Glutamatergic neuron (in vitro differentiated cells): ENCODE results near the gene SYNDIG1L. TPM values are rescaled to one million over a fixed set of nuclear protein-coding genes. Genes with fewer than 3 reads are reported as not detected.

Experiments used
- DNase-seq: peaks from one replicate; pipeline ENCODE4 v3.0.0; 2022
- H3K27ac Mint-ChIP-seq: one replicate; pipeline ENCODE4 v1.8.0; 2020; ENCODE audit warnings: mild to moderate bottlenecking, mixed read lengths, inconsistent platforms; ENCODE audit not compliant: unreplicated experiment
- H3K27me3 Mint-ChIP-seq: one replicate; pipeline ENCODE4 v1.8.0; 2020; ENCODE audit warnings: mild to moderate bottlenecking, moderate library complexity, mixed read lengths, inconsistent platforms; ENCODE audit not compliant: unreplicated experiment
- H3K36me3 Mint-ChIP-seq: one replicate; pipeline ENCODE4 v1.8.0; 2020; ENCODE audit warnings: mild to moderate bottlenecking, mixed read lengths, inconsistent platforms; ENCODE audit not compliant: unreplicated experiment
- H3K4me1 Mint-ChIP-seq: one replicate; pipeline ENCODE4 v1.8.0; 2020; ENCODE audit warnings: mild to moderate bottlenecking, low read depth, mixed read lengths, inconsistent platforms; ENCODE audit not compliant: unreplicated experiment
- H3K4me3 Mint-ChIP-seq: one replicate; pipeline ENCODE4 v1.8.0; 2020; ENCODE audit warnings: mild to moderate bottlenecking, mixed read lengths, inconsistent platforms; ENCODE audit not compliant: unreplicated experiment
- H3K9me3 Mint-ChIP-seq: one replicate; pipeline ENCODE4 v1.8.0; 2020; ENCODE audit warnings: mild to moderate bottlenecking, moderate library complexity, mixed read lengths, inconsistent platforms; ENCODE audit not compliant: unreplicated experiment
- CTCF ChIP-seq: fragments of 200-600 bp; sonication (generic); IDR thresholded peaks from one replicate; pipeline ENCODE4 v1.5.0; 2021; ENCODE audit not compliant: partially characterized antibody, unreplicated experiment
- total RNA-seq: library from RNA; stranded (reverse); fragmentation: NEBNext Ultra II Directional; extraction: Animal tissue kit (Norgen Biotek cat#: 25700); gene quantifications from one replicate; pipeline ENCODE4 v1.2.1, GENCODE V29; 2021; ENCODE audit not compliant: unreplicated experiment

Gene SYNDIG1L
- total RNA-seq, 1 donor from 2014 or later = 1.5 TPM

- H3K27me3 Mint-ChIP-seq = peaks cover 7% of the 10 kb centered on the region
- no peak for DNase-seq
- no peak for TF ChIP-seq CTCF
- H3K27ac Mint-ChIP-seq = no peak overlapping the region
- no peaks in the 10 kb centered on the region for H3K36me3 Mint-ChIP-seq
- H3K4me1 Mint-ChIP-seq = peaks cover 2% of the 10 kb centered on the region
- no peak overlapping the region for H3K4me3 Mint-ChIP-seq
- peaks cover 3% of the 10 kb centered on the region for H3K9me3 Mint-ChIP-seq
These were observed 65.8 kb downstream of the SYNDIG1L start for GRCh38 chr14:74360163-74360562.

GRCh38 chr14:74358176-74358829, 67.7 kb downstream of the SYNDIG1L start:
- Mint-ChIP-seq H3K36me3 (no peaks in the 10 kb centered on the region), H3K27me3 (peaks cover 7% of the 10 kb centered on the region), H3K4me3 (no peak overlapping the region), H3K4me1 (peaks cover 2% of the 10 kb centered on the region), H3K9me3 (peaks cover 3% of the 10 kb centered on the region), H3K27ac (no peak overlapping the region)
- TF ChIP-seq CTCF = no peak
- no peak for DNase-seq

GRCh38 chr14:74357585-74357984, 68.4 kb downstream of the SYNDIG1L start:
- H3K9me3 Mint-ChIP-seq = peaks cover 3% of the 10 kb centered on the region
- no peak for TF ChIP-seq CTCF
- no peak overlapping the region for H3K27ac Mint-ChIP-seq
- H3K4me1 Mint-ChIP-seq = peaks cover 2% of the 10 kb centered on the region
- H3K36me3 Mint-ChIP-seq = no peaks in the 10 kb centered on the region
- no peak overlapping the region for H3K4me3 Mint-ChIP-seq
- DNase-seq = no peak
- H3K27me3 Mint-ChIP-seq = peaks cover 7% of the 10 kb centered on the region

- H3K9me3 Mint-ChIP-seq = peaks cover 3% of the 10 kb centered on the region
- no peak overlapping the region for H3K27ac Mint-ChIP-seq
- no peak for TF ChIP-seq CTCF
- H3K4me3 Mint-ChIP-seq = no peak overlapping the region
- no peaks in the 10 kb centered on the region for H3K36me3 Mint-ChIP-seq
- DNase-seq = no peak
- peaks cover 7% of the 10 kb centered on the region for H3K27me3 Mint-ChIP-seq
- peaks cover 2% of the 10 kb centered on the region for H3K4me1 Mint-ChIP-seq
These were observed 69.0 kb downstream of the SYNDIG1L start for GRCh38 chr14:74356892-74357575.

Other genes with a start within 250 kb of the SYNDIG1L start
- not detected for gene VSX2, start 186.8 kb downstream of the SYNDIG1L start, total RNA-seq
- 73.7 TPM for gene ABCD4, start 123.3 kb downstream of the SYNDIG1L start, total RNA-seq
- gene VRTN, start 77.7 kb downstream of the SYNDIG1L start, total RNA-seq = 0.15 TPM
- 17.6 TPM for gene NPC2, start 67.1 kb upstream of the SYNDIG1L start, total RNA-seq
- gene ISCA2, start 67.6 kb upstream of the SYNDIG1L start, total RNA-seq = 14.8 TPM
- 1.2 TPM for gene LTBP2, start 186.0 kb upstream of the SYNDIG1L start, total RNA-seq